IPS DF 4.7 (cell line): ENCODE results near the gene TRIM24.
"Not testable (repeated sequence)": the region's sequence is repeated elsewhere in the genome, so short reads cannot be mapped to it uniquely, and the experiment has no call there.

ENCODE experiments used
- DNase-seq: peaks from one replicate; pipeline ENCODE4 v3.0.0-alpha.2; 2013; ENCODE audit warnings: low spot score; ENCODE audit errors: extremely low read depth

Gene TRIM24

DNA sequence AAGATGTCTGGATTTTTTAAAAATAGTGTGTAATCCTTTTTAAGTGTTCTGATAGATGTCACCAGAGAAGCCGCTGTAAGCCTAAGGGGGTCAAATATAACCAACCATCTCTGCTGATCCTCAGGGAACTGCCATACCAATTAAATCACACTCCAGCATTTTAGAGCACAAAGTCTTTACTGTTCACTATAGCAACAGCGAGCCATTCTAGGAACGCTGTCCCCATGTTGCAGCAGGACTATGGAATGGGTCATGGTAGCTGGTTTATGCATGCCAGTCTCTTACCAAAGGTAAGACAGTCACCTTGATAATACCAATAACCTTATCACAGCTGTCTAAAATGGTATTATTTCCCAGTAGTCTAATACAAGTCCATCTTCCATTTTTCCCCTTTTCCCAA, 33.5 kb downstream of the TRIM24 start:
- no peak for DNase-seq

DNA sequence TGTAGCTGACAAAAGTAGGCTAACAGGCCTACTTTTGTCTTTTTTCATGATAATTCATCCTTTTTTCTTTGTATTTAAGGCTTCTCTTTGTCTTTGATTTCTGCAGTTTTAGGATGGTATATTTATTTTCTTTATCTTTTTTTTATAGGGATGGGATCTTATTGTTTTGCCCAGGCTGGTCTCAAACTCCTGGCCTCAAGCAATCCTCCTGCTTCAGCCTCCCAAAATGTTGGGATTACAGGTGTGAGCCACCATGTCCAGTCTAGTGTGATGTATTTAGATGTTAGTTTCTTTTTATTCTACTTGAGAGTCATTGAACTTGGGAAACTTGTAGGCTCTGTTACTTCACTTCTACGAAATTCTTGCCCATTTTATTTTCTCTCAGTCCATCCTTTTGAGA, 35.4 kb downstream of the TRIM24 start:
- no peak for DNase-seq

- no peak for DNase-seq
Measured at GRCh38 chr7:138499340-138499739, 39.3 kb downstream of the TRIM24 start.

- DNase-seq: not testable (repeated sequence)
Measured at GRCh38 chr7:138500303-138500702, 40.2 kb downstream of the TRIM24 start.

DNA sequence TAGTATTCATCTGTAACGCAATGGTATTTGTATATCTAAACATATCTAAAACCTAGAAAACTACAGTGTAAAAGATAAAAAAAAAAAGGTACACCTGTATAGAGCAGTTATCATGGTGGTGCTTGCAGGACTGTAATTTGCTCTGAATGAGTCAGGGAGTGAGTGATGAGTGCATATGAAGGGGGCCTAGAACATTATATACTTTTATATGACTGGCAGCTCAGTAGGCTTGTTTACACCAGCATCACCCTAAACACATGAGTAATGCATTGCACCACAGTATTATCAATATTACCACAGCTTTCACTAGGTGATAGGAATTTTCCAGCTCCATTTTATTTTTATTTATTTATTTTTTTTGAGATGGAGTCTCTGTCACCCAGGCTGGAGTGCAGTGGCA, 40.8 kb downstream of the TRIM24 start:
- DNase-seq: no peak

- DNase-seq: no peak
Measured at GRCh38 chr7:138502023-138502767, 42.1 kb downstream of the TRIM24 start.

GRCh38 chr7:138505361-138505873, 45.4 kb downstream of the TRIM24 start:
- no peak for DNase-seq

DNA sequence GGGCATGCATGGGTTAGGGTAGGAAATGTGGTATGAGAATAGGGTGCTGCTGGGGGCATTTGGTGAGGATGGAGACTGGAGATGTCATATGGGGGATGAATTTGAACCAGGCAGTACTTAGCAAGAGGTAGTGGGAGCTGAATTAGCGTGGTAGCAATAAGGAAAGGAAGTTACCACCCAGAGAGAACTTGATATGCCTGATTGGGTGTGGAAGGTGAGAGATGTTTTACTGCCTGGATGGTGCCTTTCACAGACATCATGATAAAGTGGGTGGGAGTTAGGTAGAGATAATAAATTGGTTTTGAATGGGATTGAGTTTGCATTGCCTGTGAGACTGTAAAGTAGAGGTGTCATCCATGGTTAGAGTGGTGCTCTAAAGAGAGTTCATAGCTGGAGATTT, 46.7 kb downstream of the TRIM24 start:
- no peak for DNase-seq

DNA sequence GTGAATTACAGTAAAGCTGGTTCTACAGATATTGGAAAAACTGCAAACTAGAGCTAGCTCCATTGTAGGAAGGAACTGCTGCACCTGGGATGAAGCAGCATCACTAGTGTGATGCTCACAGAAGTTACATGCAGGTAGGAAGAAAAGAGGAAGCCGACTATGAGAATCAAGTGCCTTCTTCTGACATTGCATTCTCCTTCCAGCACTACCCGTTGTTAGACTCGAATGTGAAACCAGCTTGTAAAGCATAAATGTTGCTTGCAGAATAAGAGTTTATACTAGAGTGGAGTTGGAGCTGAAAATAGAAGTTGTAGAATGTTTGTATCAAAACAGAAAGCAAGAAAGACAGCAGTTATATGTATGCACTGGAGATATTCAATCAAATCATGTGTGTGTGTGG, 49.9 kb downstream of the TRIM24 start:
- DNase-seq: no peak

GRCh38 chr7:138512092-138512858, 52.2 kb downstream of the TRIM24 start:
- DNase-seq: no peak

DNA sequence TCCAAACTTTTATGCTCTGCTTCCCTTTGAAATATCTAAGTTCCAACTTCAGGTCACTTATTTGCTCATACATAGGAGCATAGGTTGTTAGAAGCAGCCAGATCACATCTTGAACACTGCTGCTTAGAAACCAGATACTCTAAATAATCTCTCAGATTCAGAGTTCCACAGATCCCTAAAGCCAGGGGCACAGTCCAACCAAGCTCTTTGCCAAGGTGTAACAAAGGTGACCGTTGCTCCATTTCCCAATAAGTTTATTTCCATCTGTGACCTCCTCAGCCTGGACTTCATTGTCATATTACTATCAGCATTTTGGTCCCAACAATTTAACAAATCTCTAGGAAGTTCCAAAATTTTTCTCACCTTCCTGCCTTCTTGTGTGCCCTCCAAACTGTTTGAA, 52.8 kb downstream of the TRIM24 start:
- DNase-seq: no peak

- DNase-seq: no peak
Measured at GRCh38 chr7:138513344-138513871, 53.3 kb downstream of the TRIM24 start.

DNA sequence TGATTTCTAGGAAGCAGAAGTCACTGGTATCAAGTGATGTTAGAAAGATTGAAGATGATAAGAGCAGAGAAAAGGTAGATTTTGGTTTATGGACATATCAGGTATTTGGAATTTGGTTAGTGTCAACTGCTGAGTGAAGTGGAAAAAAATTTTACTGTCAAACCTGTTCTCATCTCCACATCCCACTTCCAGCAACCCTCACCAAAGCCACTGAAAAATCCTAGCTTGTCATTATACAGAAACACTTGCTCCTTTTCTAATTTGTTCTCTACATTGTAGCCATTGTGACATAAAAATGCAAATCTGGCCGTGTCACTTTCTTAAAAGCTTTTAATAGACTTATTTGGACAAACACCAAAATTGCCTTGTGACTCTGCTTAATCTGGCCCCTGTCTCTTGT, 54.0 kb downstream of the TRIM24 start:
- no peak for DNase-seq

DNA sequence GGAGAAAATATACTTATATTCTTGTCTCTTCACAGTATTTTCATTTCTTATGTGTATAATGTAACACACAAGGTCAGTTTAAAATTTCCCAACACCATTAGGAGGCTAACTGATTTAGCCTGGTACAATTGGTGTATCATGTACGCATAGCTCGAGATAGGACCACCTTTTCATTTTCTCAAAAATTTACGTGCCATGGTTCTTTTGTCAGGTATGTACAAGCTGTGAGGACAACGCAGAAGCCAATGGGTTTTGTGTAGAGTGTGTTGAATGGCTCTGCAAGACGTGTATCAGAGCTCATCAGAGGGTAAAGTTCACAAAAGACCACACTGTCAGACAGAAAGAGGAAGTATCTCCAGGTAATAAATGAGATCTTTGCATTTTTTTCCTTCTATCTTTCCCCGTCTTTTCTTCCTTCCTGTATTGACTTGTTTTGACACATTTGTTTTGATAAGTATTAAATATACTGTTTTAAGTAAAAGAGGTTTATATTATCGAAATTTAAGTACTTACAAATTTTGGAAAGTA, 55.0 kb downstream of the TRIM24 start:
- no peak for DNase-seq

DNA sequence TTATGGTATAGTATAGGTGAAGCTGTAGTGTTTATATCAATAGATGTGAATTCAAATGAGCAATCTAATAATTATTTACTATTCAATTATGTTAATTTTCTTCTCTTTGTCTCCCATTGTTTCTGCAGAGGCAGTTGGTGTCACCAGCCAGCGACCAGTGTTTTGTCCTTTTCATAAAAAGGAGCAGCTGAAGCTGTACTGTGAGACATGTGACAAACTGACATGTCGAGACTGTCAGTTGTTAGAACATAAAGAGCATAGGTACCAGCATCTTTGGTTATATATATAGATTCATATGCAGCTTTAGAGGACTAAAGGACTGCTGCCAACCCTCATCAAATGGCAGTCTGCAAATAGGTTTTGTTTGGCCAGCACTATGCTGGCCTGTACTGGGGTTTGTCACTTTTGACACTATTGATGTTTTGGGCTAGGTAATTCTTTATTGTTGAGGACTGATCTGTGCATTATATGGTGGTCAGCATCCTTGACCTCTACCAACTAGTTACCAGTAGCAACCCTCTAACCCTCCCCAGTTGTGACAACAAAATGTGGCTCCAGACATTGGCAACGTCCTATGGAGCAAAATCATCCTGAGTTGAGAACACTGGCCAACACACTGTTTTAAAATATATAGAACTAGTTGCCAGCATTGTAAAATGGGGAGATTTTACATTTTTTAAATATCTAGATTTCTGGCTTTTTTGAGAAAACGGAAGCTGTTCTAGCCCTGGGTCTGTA, 59.2 kb downstream of the TRIM24 start:
- no peak for DNase-seq

DNA sequence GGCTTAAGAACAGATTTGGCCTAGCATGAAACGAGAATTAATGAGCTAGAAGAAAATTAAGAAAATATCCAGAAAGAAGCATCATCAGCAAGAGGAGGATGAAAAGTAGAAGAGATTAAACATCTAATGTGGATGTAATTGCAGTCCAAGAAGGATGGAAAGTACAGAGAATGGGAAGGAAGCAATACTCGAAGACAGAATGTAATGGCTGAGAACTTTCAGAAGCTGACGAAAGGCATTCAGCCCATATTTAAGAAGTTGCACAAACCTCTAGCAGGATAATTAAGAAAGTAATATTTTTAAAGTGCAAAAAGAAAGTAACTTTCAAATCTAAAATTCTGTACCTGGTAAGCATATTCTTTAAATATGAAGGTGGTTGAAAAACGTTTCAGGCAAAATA, 60.7 kb downstream of the TRIM24 start:
- DNase-seq: no peak

DNA sequence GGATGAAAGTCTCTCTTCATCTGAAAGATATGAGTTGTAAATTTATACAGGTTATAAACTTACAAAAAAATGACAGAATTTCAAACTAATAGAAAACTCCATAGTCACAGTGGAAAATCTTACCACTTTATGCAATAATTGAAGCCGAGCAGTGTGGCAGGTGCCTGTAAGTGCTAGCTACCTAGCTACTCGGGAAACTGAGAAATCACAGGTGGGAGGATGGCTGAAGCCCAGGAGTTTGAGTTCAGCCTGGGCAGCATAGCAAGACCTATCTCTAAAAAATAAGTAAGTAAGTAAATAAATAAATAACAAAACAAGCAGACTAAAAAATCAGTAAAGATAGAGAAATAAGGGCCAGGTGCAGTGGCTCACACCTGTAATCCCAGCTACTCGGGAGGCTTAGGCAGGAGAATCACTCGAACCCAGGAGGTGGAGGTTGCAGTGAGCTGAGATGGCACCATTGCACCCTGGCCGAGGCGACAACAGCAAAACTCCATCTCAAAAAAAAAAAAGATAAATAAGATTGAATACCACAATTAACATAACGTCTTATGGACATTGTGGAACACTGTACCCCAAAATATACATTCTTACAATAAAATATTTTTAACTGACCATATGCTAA, 61.9 kb downstream of the TRIM24 start:
- no peak for DNase-seq

- no peak for DNase-seq
Measured at GRCh38 chr7:138524259-138524658, 64.2 kb downstream of the TRIM24 start.

DNA sequence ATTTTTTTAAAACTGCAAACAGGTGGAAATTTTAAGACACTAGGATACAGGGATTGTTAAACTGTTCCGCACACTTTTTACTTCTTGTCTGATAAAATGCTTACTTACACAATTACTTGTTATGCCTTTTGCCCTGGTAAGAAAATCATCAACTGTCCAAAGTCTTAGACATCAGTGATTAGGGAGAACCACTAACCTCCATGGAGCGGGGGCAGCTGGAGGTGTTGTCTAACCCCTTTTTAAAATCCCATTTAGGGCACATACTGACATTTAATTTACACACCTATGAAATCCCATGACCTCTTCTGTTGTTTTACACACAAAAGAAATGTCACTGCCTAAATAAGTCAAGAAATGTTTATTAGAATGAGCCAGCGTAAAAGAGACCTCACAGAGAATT, 65.7 kb downstream of the TRIM24 start:
- DNase-seq: no peak

- no peak for DNase-seq
Measured at GRCh38 chr7:138527746-138528223, 67.7 kb downstream of the TRIM24 start.

DNA sequence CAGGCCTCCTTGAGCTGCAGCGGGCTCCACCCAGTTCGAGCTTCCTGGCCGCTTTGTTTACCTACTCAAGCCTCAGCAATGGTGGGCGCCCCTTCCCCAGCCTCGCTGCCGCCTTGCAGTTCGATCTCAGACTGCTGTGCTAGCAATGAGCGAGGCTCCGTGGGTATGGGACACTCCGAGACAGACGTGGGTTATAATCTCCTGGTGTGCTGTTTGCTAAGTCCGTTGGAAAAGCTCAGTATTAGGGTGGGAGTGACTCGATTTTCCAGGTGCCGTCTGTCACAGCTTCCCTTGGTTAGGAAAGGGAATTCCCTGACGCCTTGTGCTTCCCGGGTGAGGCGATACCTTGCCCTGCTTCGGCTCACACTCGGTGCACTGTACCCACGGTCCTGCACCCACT, 76.8 kb downstream of the TRIM24 start:
- not testable (repeated sequence) for DNase-seq
